Measurements from ENCODE around the gene MED29.

- no peak for TF ChIP-seq REST (IDR thresholded peaks at IDR 0.05; ENCODE audit: insufficient read depth in 1 of 2, low read depth in 2 of 2, low read length in 1 of 2)
- no peak for TF ChIP-seq CTCF (IDR thresholded peaks at IDR 0.05)
These were observed 1.4 kb upstream of the MED29 start for GRCh38 chr19:39389631-39390414.
